GM18858 (cell line): Measurements from ENCODE around the gene WDR45.

Experiments used
- ATAC-seq: cut with Tn5 transposase; IDR thresholded peaks from one replicate; pipeline ENCODE4 v1.9.1; 2021; ENCODE audit not compliant: unreplicated experiment

Gene WDR45

DNA sequence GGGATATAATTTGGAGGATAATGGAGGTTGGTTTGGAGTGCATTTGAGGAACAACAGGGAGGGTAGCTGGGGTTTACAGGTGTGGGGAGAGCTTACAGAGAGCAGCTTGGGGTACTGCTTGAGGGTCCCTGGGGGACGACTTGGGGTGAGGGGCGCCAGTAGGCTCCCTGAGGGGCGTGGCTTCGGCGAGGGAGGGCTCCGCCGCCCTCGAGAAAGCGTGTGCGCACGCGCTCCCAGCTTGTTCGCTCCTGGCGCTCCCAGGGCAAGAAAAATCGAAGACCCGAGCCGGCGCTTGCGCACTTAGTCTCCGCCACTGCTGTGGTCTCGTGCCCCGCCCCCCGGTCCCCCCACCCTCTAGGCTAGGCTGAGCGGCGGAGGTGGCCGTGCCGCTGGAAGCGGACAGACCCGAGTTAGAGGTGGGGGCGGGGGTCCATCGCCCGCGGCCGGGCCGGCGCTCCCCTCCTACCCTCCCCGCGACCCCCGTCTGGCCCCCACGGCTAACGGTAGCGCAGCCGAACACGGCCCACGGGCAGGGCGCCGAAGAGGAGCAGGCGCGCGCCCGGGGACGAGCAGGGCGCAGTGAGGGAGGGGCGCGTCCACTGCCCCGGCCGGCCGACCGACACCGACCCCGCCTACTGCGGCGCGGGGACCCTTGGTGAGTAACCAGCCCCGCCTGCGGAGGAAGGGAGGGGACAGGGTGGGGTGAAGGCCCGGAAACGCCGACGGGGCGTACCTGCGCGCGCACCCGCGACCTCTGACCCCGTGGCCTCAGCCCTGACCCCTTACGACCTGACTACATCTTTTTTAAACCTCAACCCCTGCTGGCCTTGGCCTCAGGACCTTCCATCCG is 26.2 kb downstream of the WDR45 start:
- no peak for ATAC-seq

DNA sequence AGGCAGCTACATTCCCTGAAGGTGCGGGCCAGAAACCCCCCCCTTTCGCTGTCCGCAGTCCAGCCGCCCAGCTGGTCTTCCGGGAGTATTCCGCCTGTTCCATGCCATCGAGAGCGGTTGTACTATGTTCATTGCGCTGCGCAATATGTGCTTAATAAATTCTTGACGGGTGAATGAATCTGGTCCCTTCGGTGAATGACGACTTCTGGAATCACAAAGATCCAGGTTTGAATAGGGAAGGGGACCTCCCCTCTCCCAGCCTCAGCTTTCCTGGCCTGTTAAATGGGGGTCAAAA is 35.8 kb downstream of the WDR45 start:
- ATAC-seq = no peak

DNA sequence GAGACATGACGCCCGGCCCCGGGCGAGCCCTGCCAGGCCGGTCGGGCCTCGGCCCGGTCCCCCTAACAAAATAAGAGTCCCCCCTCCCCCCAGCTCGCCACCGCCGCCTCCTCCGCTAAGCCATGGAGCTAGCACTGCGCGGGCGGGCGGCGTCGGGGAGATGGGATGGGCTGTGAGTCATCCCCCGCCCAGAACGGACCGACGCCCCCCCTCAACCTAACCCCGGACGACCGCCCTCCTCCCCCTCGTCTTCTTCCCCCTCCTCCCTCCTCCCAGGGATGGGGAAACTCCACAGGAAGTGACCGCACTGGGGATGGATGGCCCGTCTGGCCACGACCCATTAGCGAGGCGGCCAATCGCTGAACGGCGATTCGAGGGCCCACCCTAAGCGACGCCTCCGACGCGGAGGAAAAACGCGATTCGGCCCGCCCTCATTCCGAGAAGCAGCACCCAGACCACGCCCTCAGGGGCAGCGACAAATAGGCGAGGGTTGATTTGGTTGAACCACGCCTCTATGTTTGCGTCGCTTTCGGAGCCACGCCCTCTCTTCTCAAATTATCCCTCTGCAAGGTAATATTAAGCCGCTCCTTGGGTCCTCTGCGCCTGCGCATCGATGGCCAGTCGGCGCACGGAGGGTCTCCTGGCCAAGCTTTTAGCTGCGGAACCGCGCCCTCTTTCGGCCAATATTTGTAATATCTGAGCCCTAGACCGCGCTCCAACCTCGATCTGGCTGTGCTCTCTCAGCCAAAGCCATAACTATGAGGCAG is 36.3 kb downstream of the WDR45 start, which contains the start of gene TFE3:
Gene TFE3, minus strand, starts transcription at position 138 of the 767 bp plus-strand sequence. Its CDS starts 131 bp downstream, at position 7.
- peak; percentile 82 for ATAC-seq

DNA sequence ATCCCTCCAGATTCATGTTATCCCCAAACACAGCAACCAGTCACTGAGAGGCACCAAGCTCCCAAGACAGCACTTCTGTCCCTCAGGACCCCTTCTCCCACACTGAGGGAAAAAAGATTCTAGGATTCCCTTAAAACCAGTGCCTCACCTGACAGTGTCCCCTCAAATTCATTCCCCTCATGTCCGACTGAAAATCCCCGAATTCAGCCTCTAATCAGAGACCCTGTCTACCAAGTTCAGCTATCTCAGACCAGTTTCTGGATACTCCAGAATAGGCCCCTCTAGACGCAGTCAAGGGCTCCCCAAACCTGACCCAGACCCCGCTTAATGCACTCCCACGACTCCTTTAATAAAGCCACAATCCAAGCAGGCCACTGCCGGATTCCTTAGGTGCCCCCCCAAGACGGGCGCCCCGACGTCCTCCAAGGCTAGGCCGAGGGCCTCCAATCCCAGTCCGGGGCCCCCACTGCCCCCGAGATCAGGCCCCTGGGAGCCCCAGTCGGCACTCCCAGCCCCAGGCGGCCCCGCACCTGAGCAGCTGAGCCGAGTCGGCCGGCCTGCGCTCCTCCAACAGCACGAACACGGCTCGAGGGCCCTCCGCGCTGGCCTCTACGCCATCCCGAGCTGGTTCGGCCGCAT is 37.0 kb downstream of the WDR45 start:
- no peak for ATAC-seq

DNA sequence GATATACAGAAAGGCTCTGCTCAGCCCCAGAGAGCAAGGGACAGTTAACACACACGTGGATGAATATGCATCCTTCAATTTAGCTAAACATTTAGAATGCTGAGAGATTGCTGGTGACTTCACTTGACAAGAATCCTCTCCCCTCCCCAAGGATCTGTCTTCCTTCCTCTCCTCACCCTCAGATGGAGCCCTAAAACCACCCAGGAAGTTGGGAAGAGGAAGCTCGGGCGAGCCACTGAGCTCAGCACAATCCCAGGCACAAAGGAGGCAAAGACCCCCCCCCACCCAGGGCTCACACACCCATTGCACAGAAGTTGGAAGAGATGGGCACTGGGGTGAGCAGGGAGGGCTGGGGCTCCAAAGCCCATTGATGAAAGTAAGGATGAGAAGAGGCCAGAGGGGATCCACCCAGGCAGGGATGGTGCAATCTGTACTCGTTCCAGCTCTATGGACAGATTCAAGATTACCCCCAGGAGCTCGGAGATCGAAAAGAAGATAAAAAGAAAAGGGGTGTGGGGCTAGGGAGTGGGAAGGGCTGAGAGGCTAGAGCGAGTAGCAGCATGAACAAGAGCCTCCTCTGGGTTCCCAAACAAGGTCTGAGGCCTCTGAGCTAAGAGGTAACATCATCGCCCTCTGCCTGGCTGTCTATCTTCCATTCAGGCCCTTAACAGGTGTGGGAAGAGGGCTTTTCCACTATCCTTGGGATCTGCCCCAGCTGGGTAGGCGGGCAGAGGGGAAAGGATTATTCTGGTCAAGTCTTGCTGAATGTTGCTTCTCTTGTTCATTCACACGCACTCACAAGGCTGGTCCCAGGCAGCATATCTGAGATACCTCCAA is 37.7 kb downstream of the WDR45 start:
- ATAC-seq = no peak

DNA sequence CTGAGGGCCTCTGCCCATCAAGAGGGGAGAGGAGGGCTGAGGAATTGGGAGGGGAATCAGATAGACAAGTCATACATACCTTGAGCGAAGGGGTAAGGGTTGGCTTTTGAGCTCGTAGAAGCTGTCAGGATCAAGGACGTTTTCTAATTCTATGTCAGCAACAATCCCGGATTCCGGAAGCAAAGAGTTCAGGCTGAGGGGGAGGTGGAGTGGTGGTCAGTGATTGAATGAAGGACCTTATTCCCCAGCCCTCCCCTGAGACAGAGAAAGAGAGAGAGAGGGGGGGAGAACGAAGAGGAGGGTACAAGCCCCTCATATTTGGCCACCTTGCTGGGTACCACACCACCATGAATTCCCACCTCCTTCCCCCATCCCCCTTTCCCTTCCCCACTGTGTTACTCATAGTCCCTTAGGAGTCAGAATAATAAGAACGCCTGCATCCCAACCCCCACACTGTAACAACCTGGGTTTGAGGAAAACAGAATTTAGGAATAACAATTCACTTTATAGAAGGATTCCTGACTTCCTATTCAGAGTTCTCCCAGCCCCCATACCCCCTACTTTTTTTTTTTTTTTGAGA is 39.2 kb downstream of the WDR45 start:
- ATAC-seq = no peak

DNA sequence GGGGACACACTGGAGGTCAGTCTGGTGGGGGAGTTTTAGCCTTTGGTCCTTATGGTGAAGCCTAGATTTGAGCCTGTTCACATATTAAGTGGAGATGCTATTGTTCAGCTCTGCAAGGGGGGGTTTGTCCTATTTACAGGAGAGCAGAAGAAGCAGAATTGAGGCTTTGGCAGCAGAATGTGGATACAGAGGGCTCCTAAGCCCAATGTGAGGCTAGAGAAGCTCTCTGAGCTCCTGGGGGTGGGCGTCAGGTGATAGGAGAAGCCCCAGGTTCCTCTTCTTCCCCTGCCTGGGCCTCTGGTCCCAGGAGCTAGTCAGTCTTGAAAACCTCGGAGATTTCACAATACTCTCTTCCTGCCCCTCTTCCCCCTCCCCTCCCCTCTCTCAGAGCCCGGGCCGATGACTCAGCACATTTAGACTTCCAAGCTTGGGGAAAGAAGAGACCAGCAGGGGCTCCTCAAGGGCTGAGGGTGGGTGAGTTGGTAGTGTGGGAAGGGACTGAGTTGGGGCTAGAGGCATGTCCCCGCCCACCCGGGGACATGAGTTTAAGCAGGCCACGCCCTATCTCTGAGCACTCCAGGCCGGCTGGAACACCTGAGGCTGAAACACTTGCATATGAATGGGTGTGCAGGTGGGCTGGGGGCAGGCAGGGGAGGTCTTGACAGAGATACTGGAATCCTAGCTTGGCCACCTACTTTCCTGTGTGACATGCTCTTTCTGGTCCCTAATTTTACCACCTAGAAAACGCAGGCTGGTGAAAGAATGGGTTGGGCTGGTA is 39.9 kb downstream of the WDR45 start:
- ATAC-seq = no peak

DNA sequence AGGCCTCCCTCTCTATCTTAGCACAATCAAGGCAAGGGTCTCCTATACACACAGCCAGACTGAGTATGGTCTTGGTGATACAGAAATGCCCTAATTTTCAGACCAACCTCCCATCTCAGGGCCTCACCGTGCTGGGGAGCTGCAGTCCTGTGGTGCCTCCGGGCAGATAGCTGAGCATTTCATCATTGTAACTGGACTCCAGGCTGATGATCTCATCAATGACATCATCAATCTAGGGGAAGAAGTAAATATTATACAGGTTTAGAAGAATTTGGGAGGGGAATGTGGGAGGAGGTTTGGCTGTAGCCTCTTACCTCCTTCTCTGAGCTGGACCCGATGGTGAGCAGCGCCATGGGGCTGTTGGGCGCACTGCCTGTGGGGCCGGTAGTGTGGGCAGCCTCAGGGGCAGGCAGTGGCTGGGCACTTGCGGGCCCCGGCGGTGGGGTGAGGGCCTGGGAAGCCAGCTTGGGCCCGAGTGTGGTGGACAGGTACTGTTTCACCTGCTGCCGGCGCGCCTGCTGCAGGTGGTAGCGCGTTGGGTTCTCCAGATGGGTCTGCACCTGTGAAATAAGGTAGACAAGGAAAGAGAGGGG is 41.7 kb downstream of the WDR45 start:
- no peak for ATAC-seq

DNA sequence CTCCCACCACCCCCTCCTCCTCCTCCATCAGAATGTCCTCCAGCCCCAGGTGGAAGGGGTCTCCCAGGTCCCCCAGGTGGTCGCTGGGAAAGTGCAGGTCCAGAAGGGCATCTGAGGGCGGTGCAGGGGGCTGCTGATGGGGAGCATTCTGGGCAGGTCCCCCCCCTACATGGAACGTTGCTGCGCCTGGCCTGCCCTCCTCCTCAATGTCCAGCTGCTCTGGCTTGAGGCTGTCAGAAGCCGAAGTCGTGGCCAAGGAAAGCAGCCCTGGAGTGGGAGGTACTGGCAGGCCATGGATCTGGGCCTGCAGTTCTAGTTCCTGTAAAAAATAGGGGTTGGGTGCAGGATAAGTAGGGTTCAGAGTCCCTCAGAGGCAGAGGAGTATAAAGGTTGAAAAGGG is 49.4 kb downstream of the WDR45 start:
- ATAC-seq = no peak

DNA sequence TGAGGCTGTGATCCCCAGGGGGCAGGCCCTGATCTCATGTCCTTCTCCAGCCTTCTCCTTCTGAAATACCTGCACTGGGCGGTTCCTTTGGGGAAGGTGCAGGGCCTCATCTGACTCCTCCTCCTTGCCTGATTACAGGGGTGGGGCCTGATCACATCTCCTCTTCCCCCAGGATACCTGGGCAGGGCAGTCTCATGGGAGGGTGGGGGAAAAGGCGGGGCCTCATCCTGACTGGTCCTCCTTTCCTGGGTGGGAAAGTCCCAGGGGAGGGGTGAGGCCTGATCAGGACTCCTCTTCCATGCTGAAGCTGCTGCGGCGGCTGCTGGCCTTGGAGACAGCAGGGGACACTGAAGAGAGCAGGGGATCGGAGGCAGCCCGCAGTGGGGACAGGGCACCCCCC is 49.8 kb downstream of the WDR45 start:
- no peak for ATAC-seq
